Activated CD8-positive, alpha-beta memory T cell treated with anti-CD3 and anti-CD28 coated beads, Interleukin-2, amount 50 U/mL, for 24 hours (primary cell): ENCODE data around the gene CTSS.

Source experiments
- DNase-seq: peaks from one replicate; pipeline ENCODE4 v3.0.0-alpha.2; 2020; ENCODE audit errors: extremely low read depth

CTSS gene

DNA sequence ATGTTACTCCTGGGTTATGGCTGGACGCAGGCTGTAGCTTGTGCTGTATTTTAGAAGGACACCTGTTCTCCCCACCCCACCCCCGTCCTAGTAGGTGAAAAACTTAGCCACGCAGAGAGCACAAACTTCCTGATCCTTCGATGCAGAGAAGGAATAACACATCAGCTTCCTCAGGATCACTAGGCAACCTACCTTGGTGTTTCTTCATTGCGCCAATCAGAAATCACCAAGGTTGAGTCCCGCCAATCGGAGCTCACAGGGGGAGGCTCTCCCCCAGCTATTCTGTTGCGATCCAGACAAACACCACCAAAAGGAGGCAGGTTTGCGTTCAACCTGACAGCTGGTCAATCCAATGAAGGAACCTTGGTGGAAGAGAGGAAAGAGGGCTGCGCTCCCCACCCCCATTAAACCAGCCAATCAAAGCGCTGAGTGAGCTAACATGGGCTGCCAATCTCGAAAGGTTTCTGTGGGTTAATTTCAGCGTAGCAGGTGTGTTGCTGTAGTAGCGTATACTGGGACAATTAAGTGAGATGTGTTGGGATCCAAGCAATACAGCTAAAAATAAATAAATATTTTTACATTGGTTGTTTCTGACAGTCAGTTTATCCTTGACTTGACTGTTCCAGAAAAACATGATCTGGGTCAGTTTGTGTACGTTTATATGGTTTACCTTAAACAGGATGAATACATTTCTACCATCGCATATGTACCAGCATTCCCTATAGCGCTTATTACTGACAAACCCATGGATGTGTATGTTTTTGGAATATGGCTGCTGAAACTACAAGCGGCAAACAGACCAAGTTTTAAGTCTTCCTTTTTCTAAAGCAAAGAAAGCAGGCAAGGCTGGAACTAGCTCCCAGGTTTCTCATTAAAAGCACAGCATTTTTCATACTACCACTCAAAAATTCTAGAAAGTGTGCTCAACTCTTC lies 68.3 kb downstream of the CTSS start, which contains the start of gene GOLPH3L:
Gene GOLPH3L, minus strand, starts transcription at position 160 of the 933 bp plus-strand sequence. CDS start 2,316 bp downstream, outside the sequence.
- peak; percentile 81 for DNase-seq

DNA sequence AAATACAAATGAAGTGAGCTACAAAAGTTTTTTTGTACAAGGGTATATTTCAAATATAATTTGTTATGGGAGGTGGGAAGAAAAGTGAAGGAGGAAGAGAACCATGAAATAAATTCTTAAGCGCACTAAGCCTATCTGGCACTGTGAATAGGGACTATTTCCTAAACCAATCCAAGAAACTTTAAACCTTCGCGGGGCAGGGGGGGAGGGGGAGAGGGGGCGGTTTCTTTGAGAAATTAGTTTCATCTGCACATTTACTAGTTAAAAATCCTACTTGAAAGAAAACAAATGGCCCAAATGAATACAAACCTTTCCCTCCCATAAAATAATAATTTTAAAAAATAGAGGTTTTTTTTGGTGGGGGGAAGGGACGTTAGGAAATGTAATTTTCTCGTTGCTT lies 69.0 kb downstream of the CTSS start:
- DNase-seq: no peak

DNA sequence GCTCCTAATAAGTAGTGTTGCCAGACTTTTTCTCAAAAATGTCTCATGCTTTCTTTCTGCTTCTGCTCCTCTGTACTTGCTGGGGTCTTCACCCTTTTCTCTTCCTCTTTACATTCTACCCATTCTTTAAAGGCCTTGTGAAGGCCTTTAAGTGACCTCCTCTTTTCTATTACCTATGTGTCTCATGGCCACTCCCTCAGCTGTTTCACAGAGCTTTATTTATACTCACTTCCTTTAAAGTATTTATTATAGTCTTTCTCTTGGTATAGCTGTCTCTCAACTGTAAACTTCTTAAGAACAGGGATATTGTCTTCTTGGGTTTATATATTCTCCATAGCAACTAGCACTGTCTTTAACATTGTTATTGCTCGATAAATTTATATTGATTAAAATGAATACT lies 69.4 kb downstream of the CTSS start:
- DNase-seq: no peak

- no peak for DNase-seq
Observed at GRCh38 chr1:150695561-150695960, 70.0 kb downstream of the CTSS start.

GRCh38 chr1:150692720-150693119 lies 72.9 kb downstream of the CTSS start:
- no peak for DNase-seq

GRCh38 chr1:150688763-150689162 lies 76.8 kb downstream of the CTSS start:
- no peak for DNase-seq

DNA sequence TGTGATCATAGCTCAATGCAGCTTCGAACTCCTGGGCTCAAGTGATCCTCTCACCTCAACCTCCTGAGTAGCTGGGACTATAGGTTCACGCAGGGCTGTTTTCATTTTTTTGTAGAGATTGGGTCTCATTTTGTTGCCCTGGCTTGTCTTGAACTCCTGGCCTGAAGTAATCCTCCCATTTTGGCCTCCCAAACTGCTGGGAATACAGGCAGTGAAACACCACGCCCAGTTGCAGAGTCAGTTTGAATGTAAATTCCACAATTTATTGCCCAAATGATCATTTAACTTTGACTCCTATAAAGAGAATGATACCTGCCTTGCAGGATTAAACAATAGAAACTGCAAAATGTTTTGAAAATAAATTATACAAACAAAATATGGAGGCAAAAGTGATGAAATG lies 79.3 kb downstream of the CTSS start:
- no peak for DNase-seq

- no peak for DNase-seq
Observed at GRCh38 chr1:150683914-150684313, 81.7 kb downstream of the CTSS start.
